ENCODE measurements around the gene GRN. TPM values are rescaled to one million over a fixed set of nuclear protein-coding genes. Genes with fewer than 3 reads are reported as not detected.
"Not testable (repeated sequence)": the region's sequence is repeated elsewhere in the genome, so short reads cannot be mapped to it uniquely, and the experiment has no call there.

The GRN gene
- total RNA-seq, 1 donor from 2014 or later = 270 TPM

DNA sequence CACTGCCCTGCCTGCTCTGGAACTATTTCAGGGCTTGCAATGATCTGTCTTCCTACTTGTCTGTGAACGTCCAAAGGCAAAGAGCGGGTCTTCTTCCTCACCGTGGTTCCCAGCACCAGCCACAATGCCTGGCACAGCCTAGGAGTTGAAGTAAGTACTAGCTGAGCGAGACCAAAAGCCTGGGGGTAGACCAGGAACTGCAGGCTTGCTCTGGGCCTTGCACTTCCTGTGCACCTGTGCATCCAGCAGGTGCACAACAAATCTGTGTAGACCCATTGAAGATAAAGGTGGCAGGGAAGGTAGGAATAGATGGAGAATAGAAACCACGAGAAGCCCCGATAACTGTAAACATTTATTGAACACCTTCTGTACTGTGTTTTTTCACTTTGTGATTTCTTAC lies 13.9 kb downstream of the GRN start:
- H3K27ac ChIP-seq (ENCODE audit: low read depth, low read length) = no peak overlapping the region
- no peaks in the 10 kb centered on the region for H3K9me3 ChIP-seq (ENCODE audit: control insufficient read depth in 3 of 3, low read length in 3 of 3)
- H3K27me3 ChIP-seq (ENCODE audit: control insufficient read depth in 3 of 3, insufficient read depth in 3 of 3, low read length in 3 of 3) = peaks cover 0 to 19% (median 18%) of the 10 kb centered on the region in 3 donors
- H3K4me3 ChIP-seq (ENCODE audit: low read length in 3 of 3) = no peak overlapping the region
- peaks cover 0 to 4% (median 0%) of the 10 kb centered on the region in 3 donors for H3K4me1 ChIP-seq (ENCODE audit: control insufficient read depth in 3 of 3, insufficient read depth in 3 of 3, low read length in 3 of 3)
- no peaks in the 10 kb centered on the region for H3K36me3 ChIP-seq (ENCODE audit: control insufficient read depth in 3 of 3, insufficient read depth in 3 of 3, low read length in 3 of 3)
- no peak overlapping the region for H3K9ac ChIP-seq (ENCODE audit: low read depth in 1 of 3, low read length in 3 of 3)

DNA sequence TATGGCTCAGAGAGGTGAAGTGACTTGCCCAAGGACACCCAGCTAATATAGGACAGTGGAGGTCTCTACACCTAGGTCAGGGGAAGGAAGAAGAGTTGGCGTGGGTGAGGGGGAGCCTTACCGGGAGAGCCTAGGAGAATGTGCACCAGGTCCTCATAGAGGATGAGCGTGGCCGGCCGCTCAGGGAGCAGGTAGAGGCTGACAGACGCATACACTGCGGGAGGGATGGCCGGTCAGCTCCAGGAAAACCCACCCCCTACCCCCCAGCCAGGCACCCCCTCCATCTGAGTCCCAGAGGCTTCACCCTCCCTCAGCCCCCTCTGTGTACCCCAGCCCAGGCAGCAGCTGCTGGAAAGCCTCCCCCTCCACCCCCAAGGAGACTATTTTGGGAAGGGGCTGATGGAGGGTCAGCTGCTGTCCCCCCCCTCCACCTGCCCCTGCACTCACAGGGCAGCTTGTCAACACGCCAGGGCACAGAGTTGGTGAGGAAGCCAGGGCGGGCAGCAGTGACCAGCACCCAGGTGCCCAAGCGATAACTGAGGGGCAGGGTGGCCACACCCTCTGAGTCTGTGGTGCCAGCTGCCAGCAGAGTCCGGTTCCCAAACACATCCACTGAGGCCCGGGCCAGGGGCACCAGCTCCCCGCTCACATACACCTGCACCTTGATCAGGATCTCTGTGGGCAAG lies 14.5 kb downstream of the GRN start:
- no peaks in the 10 kb centered on the region for H3K9me3 ChIP-seq (ENCODE audit: control insufficient read depth in 3 of 3, low read length in 3 of 3)
- peaks cover 0 to 5% (median 0%) of the 10 kb centered on the region in 3 donors for H3K4me1 ChIP-seq (ENCODE audit: control insufficient read depth in 3 of 3, insufficient read depth in 3 of 3, low read length in 3 of 3)
- H3K27ac ChIP-seq (ENCODE audit: low read depth, low read length) = no peak overlapping the region
- H3K36me3 ChIP-seq (ENCODE audit: control insufficient read depth in 3 of 3, insufficient read depth in 3 of 3, low read length in 3 of 3) = no peaks in the 10 kb centered on the region
- H3K4me3 ChIP-seq (ENCODE audit: low read length in 3 of 3) = no peak overlapping the region
- H3K27me3 ChIP-seq (ENCODE audit: control insufficient read depth in 3 of 3, insufficient read depth in 3 of 3, low read length in 3 of 3) = peaks cover 0 to 20% (median 18%) of the 10 kb centered on the region in 3 donors
- no peak overlapping the region for H3K9ac ChIP-seq (ENCODE audit: low read depth in 1 of 3, low read length in 3 of 3)

DNA sequence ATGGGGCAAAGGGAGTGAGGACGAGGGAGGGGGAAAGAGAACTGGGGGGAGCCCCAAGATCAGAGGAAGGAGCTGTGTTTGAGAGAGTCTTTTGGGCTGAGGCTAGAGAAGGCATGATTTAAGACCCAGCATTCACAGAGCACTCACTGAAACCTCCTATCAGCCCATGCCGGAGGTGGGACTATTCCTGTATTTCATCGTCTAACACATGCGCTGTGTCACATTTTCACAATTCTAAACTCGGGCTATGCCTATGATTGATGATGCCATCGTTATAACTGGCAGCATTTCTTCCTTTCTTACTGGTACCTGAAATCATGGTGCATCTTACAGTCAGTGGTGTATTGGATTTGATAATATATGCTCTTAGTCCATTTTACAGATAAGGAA lies 15.0 kb downstream of the GRN start:
- H3K36me3 ChIP-seq (ENCODE audit: control insufficient read depth in 3 of 3, insufficient read depth in 3 of 3, low read length in 3 of 3) = no peaks in the 10 kb centered on the region
- no peaks in the 10 kb centered on the region for H3K9me3 ChIP-seq (ENCODE audit: control insufficient read depth in 3 of 3, low read length in 3 of 3)
- H3K9ac ChIP-seq (ENCODE audit: low read depth in 1 of 3, low read length in 3 of 3) = no peak overlapping the region
- H3K4me3 ChIP-seq (ENCODE audit: low read length in 3 of 3) = no peak overlapping the region
- peaks cover 0 to 21% (median 18%) of the 10 kb centered on the region in 3 donors for H3K27me3 ChIP-seq (ENCODE audit: control insufficient read depth in 3 of 3, insufficient read depth in 3 of 3, low read length in 3 of 3)
- H3K4me1 ChIP-seq (ENCODE audit: control insufficient read depth in 3 of 3, insufficient read depth in 3 of 3, low read length in 3 of 3) = peaks cover 0 to 5% (median 0%) of the 10 kb centered on the region in 3 donors
- H3K27ac ChIP-seq (ENCODE audit: low read depth, low read length) = no peak overlapping the region

DNA sequence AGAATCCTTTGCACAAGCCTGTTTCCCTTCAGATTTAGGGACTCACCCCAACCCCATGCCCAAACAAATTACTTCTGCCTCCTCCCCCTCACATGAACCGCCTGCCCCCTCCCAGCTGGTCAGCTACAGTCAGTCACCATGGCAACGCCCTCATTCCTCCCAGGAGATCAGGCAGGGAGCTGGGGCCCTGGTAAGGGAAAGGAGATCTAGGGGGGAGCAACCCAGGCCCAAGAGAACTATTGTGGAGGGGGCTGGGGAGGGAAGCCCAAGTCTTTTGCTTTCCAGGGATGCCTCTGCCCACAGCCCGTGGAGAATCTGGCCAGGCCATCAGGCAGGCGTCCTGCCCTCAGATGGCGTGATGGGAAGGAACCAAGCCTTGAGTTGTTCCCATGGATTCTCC lies 15.7 kb downstream of the GRN start:
- H3K9me3 ChIP-seq (ENCODE audit: control insufficient read depth in 3 of 3, low read length in 3 of 3) = no peaks in the 10 kb centered on the region
- peaks cover 0 to 5% (median 0%) of the 10 kb centered on the region in 3 donors for H3K4me1 ChIP-seq (ENCODE audit: control insufficient read depth in 3 of 3, insufficient read depth in 3 of 3, low read length in 3 of 3)
- no peak overlapping the region for H3K9ac ChIP-seq (ENCODE audit: low read depth in 1 of 3, low read length in 3 of 3)
- H3K4me3 ChIP-seq (ENCODE audit: low read length in 3 of 3) = no peak overlapping the region
- H3K27me3 ChIP-seq (ENCODE audit: control insufficient read depth in 3 of 3, insufficient read depth in 3 of 3, low read length in 3 of 3) = peaks cover 0 to 20% (median 18%) of the 10 kb centered on the region in 3 donors
- H3K36me3 ChIP-seq (ENCODE audit: control insufficient read depth in 3 of 3, insufficient read depth in 3 of 3, low read length in 3 of 3) = no peaks in the 10 kb centered on the region
- no peak overlapping the region for H3K27ac ChIP-seq (ENCODE audit: low read depth, low read length)

DNA sequence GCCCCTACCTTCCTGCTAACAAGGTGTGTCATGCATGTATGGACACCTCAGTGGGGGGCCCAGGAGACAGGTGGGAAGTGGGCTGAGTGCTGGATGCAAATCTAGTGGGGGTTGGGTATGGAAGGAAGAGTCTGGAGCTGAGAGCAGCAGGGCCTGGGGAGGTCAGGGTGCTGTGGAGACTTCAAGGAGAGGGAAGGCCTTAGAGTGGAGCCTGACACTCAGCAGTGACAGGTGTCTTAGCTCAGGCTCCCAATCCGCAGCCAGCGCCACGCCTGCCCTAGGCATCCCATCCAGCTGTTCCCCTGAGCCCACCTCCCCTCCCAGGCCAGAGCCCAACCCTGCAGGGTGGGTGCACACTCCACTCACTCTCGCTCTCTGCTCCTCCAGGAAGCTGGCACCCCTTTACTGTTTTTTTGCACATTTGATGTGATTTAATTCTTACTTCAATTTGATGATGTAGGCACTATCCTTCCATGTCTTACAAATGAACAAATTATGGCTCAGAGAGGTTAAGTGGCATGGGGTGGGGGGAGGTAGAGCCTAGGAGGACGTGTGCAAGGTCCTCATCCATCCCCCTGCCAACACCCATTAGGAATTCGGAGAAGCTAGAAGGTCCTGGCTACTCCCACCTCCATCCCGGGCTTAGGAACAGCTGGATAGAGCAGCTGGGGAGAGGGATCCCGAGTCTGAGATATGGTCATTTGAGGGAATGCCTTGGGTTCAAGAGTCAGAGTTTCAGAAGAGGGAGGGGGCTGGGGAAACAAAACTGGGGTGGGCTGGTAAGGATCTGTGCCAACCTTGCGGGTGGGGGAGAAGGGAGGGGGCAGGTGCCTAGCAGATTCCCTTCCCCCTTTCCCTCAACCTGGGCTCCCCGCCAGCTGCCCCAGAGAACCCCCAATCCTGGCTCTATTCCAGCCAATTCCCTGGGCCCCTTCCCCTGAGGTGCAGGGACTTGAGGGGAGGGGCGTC lies 16.5 kb downstream of the GRN start:
- H3K27me3 ChIP-seq (ENCODE audit: control insufficient read depth in 3 of 3, insufficient read depth in 3 of 3, low read length in 3 of 3) = peaks cover 4 to 23% (median 18%) of the 10 kb centered on the region in 3 donors
- no peak overlapping the region for H3K4me3 ChIP-seq (ENCODE audit: low read length in 3 of 3)
- H3K27ac ChIP-seq (ENCODE audit: low read depth, low read length) = no peak overlapping the region
- no peaks in the 10 kb centered on the region for H3K36me3 ChIP-seq (ENCODE audit: control insufficient read depth in 3 of 3, insufficient read depth in 3 of 3, low read length in 3 of 3)
- no peaks in the 10 kb centered on the region for H3K9me3 ChIP-seq (ENCODE audit: control insufficient read depth in 3 of 3, low read length in 3 of 3)
- H3K4me1 ChIP-seq (ENCODE audit: control insufficient read depth in 3 of 3, insufficient read depth in 3 of 3, low read length in 3 of 3) = peaks cover 0 to 5% (median 0%) of the 10 kb centered on the region in 3 donors
- H3K9ac ChIP-seq (ENCODE audit: low read depth in 1 of 3, low read length in 3 of 3) = no peak overlapping the region

DNA sequence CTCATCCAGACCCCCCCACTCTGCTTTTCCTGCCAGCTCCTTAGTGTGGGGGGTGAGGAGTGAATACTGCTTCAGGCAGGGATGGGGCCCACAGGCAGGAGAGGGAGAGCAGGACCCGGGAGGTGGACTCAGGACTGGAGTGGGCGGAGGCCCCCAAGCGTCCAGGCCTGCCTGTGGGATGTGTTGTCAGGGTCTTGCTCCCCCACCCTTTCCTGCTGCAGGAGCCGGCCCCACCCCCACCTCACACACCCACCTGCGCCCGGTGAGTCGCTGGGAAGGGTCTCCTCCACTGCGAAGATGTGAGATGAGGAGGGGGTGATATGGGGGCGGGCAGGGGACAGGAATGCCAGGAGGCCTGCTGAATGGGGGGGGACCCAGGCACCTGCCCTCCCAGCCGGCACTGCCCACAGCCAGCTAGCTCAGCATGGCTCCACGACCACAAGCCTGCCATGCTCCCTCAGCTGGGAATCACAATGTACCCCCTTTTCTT lies 17.4 kb downstream of the GRN start:
- H3K9me3 ChIP-seq (ENCODE audit: control insufficient read depth in 3 of 3, low read length in 3 of 3) = no peaks in the 10 kb centered on the region
- H3K27ac ChIP-seq (ENCODE audit: low read depth, low read length) = no peak overlapping the region
- H3K27me3 ChIP-seq (ENCODE audit: control insufficient read depth in 3 of 3, insufficient read depth in 3 of 3, low read length in 3 of 3) = peaks cover 6 to 26% (median 18%) of the 10 kb centered on the region in 3 donors
- H3K4me3 ChIP-seq (ENCODE audit: low read length in 3 of 3) = no peak overlapping the region
- H3K4me1 ChIP-seq (ENCODE audit: control insufficient read depth in 3 of 3, insufficient read depth in 3 of 3, low read length in 3 of 3) = peaks cover 0 to 5% (median 0%) of the 10 kb centered on the region in 3 donors
- no peak overlapping the region for H3K9ac ChIP-seq (ENCODE audit: low read depth in 1 of 3, low read length in 3 of 3)
- H3K36me3 ChIP-seq (ENCODE audit: control insufficient read depth in 3 of 3, insufficient read depth in 3 of 3, low read length in 3 of 3) = no peaks in the 10 kb centered on the region

DNA sequence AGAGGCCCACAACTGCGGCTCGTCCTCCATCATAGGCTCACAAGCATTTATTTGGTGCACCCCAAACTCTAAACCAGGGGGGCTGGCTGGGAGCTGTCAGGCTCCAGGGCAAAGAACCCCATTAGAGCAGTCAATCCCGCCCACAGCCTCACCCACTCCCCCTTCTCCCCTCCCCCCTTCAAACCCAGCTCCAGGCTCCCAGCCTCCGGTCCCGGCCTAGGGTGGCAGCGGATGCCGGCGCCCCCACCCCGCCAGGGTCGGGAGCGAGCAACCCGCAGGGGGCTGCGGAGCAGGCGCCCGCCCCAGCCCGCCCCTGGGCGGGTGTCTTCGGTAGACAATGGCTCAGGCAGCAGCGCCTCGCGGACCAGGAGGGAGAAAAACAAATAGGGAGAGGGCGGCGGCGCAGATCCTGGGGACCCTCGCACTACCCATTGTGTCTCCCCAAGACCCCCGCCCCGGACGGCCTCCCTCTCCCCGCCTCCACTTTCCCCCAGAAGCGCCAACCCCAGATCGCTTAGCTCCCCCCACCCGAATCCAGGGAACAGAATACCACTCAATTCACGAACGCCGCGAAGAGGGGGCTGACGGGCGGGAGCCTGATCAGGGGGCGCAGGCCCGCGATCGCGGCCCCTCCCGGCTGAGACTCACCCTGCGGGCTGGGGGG lies 18.0 kb downstream of the GRN start:
- H3K27me3 ChIP-seq (ENCODE audit: control insufficient read depth in 3 of 3, insufficient read depth in 3 of 3, low read length in 3 of 3) = peaks cover 6 to 26% (median 18%) of the 10 kb centered on the region in 3 donors
- H3K9ac ChIP-seq (ENCODE audit: low read depth in 1 of 3, low read length in 3 of 3) = peak overlapping the region in 1 of 3 donors; percentile 71
- H3K4me1 ChIP-seq (ENCODE audit: control insufficient read depth in 3 of 3, insufficient read depth in 3 of 3, low read length in 3 of 3) = peaks cover 0 to 5% (median 0%) of the 10 kb centered on the region in 3 donors
- no peaks in the 10 kb centered on the region for H3K9me3 ChIP-seq (ENCODE audit: control insufficient read depth in 3 of 3, low read length in 3 of 3)
- H3K4me3 ChIP-seq (ENCODE audit: low read length in 3 of 3) = peak overlapping the region; percentile 48 to 58 (median 54)
- no peak overlapping the region for H3K27ac ChIP-seq (ENCODE audit: low read depth, low read length)
- no peaks in the 10 kb centered on the region for H3K36me3 ChIP-seq (ENCODE audit: control insufficient read depth in 3 of 3, insufficient read depth in 3 of 3, low read length in 3 of 3)

DNA sequence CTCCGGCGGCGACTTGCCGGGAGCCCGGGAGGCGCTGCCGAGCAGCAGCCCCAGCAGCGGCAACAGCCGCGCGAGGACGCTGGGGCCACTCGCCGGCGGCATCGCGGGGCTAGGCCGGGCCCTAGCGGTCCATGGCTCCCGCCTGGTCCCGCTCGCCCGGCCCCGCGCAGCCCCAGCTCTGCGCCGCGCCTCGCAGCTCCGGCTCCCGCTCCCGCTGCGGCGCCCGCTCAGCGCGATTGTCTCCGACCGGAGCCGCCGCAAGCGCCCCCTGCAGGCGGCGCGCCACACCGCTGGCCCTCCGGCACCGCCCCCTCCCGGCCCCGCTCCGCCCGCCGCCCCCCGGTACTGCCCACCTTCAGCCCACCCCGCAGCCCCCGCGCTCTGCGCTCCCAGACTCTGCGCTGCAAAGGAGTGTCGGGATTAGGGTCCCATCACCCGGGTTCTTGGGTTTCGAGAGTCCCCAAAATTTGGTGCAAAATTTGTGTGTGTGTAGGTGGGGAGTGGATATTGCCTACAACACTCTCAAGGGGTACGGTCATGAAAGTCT lies 18.6 kb downstream of the GRN start, which contains the start of gene FAM171A2:
FAM171A2 (minus strand) TSS at position 241 of the 547 bp plus-strand sequence; CDS start at position 102, 139 bp downstream.
- Histone ChIP-seq H3K9ac (ENCODE audit: low read depth in 1 of 3, low read length in 3 of 3) (peak within 1 kb of the TSS in 1 of 3 donors; percentile 71), H3K4me3 (ENCODE audit: low read length in 3 of 3) (peak within 1 kb of the TSS; percentile 48 to 58 (median 54)), H3K9me3 (ENCODE audit: control insufficient read depth in 3 of 3, low read length in 3 of 3) (no peaks in the 10 kb centered on the region), H3K36me3 (ENCODE audit: control insufficient read depth in 3 of 3, insufficient read depth in 3 of 3, low read length in 3 of 3) (no peaks in the 10 kb centered on the region), H3K27ac (ENCODE audit: low read depth, low read length) (no peak within 1 kb of the TSS), H3K27me3 (ENCODE audit: control insufficient read depth in 3 of 3, insufficient read depth in 3 of 3, low read length in 3 of 3) (peaks cover 12 to 30% (median 18%) of the 10 kb centered on the region in 3 donors), H3K4me1 (ENCODE audit: control insufficient read depth in 3 of 3, insufficient read depth in 3 of 3, low read length in 3 of 3) (peaks cover 0 to 5% (median 0%) of the 10 kb centered on the region in 3 donors)

DNA sequence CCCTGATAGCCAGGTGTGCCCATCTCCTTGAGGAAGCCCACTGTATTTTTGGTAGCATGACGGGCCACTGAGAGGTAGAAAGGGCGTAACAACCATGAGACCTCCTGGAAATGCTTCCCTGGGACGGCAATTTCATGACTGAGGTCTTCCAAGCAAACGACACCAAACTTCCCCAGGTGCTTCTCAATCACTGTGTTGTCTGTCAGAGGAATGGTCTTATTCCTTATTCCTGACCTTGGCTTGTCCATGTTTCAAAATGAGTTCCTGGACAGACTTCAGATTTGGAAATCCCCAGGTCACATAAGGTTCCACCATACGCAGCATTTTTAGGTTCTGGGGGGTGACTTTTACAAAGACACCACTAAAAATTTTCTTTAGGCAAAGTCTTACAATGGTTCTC lies 19.9 kb downstream of the GRN start:
- not testable (repeated sequence) for H3K27ac ChIP-seq (ENCODE audit: low read depth, low read length); H3K4me1 ChIP-seq (ENCODE audit: control insufficient read depth in 3 of 3, insufficient read depth in 3 of 3, low read length in 3 of 3); H3K4me3 ChIP-seq (ENCODE audit: low read length in 3 of 3); H3K9ac ChIP-seq (ENCODE audit: low read depth in 1 of 3, low read length in 3 of 3); H3K9me3 ChIP-seq (ENCODE audit: control insufficient read depth in 3 of 3, low read length in 3 of 3); H3K36me3 ChIP-seq (ENCODE audit: control insufficient read depth in 3 of 3, insufficient read depth in 3 of 3, low read length in 3 of 3)
- peaks cover 13 to 29% (median 15%) of the 10 kb centered on the region in 3 donors for H3K27me3 ChIP-seq (ENCODE audit: control insufficient read depth in 3 of 3, insufficient read depth in 3 of 3, low read length in 3 of 3)
